ENCODE data around the gene IKZF2. TPM values are rescaled to one million over a fixed set of nuclear protein-coding genes. Genes with fewer than 3 reads are reported as not detected.
"Not testable (repeated sequence)": the region's sequence is repeated elsewhere in the genome, so short reads cannot be mapped to it uniquely, and the experiment has no call there.

IKZF2 gene
- total RNA-seq, 1 donor from 2014 or later, result 4.4 TPM

DNA sequence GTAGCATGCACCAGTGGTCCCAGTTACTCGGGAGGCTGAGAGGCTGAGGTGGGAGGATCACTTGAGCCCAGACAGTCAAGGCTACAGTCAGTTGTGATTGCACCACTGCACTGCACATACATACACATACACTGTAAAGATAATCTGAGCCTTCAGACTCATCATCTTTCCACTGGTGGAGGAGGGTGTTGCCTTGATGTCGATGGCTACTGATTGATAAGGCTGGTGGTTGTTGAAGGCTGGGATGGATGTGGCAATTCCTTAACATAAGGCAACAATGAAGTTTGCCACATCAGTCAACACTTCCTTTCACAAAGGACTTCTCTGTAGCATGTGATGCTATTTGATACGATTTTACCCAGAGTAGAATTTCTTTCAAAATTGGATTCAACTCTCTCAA, 118.8 kb downstream of the IKZF2 start:
- H3K36me3 ChIP-seq (ENCODE audit: control insufficient read depth, insufficient read depth, low read length), result no peaks in the 10 kb centered on the region
- no peak for TF ChIP-seq CTCF (IDR thresholded peaks at IDR 0.05; ENCODE audit: insufficient read depth, low read length, poor library complexity, severe bottlenecking)
- H3K27me3 ChIP-seq (ENCODE audit: control insufficient read depth, insufficient read depth, low read length), result no peaks in the 10 kb centered on the region
- no peak for DNase-seq (ENCODE audit: low read depth)
- H3K4me3 ChIP-seq (ENCODE audit: low read depth, low read length), result no peak overlapping the region

DNA sequence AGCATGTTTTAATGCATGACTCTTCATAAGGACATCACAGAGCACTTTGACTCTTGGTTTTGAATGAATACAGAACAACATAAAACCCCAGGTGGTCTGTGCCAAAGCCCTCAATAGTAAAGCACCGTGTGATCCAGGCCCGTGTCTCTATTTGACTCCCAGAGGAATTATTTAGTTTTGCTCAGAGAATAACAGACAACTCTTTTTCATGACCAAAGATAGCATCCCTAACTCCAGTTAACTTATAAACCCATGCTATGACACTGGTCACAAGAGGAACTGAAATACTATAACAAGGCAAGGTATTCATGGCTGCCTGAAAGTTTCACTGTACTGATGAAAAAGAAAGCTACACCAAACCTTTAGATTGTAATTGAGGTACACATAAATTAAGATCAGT, 128.4 kb downstream of the IKZF2 start:
- no peak for DNase-seq (ENCODE audit: low read depth)
- no peaks in the 10 kb centered on the region for H3K27me3 ChIP-seq (ENCODE audit: control insufficient read depth, insufficient read depth, low read length)
- no peaks in the 10 kb centered on the region for H3K36me3 ChIP-seq (ENCODE audit: control insufficient read depth, insufficient read depth, low read length)
- no peak overlapping the region for H3K4me3 ChIP-seq (ENCODE audit: low read depth, low read length)
- TF ChIP-seq CTCF (IDR thresholded peaks at IDR 0.05; ENCODE audit: insufficient read depth, low read length, poor library complexity, severe bottlenecking), result no peak

DNA sequence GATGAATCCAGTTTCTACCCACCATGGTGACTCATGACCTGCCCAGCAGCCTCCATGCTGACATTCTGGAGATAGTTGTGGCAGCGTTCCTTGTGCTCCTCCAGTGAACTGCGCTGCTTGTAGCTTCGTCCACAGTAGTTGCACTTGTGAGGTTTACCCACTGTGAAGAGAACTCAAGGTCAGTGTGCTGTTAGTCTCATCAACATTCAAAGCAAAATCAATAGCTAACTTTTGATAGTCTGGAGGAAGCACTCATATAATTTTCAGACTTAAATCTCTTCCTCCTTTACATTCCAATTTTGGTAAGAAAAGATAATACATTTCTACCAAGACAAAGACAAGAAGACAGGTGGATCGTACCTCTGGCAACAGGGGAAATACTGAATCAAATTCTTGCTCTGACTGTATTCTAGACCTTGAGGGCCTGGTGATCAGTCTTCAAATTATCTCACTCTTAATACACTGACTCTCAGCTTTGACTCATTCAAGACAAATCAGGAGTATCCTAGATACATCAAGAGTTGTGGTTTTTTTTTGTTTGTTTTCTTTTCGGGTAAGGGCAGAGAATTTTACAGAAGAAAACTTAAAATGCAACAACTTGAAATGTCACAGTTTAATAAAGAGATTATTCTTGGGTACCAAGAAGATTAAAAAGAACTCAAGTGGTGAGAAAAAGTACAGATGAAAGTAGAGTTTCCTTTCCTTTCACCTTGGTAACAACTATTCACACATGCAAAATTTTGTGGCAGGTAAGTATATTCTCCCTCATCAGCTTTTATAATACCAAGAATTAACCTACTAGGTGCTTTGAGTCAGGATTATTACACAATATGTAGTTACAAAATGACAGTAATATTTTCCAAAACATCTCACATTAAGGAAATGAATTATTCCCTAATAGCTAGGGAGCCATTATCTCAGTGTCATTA, 129.2 kb downstream of the IKZF2 start:
- Histone ChIP-seq H3K27me3 (ENCODE audit: control insufficient read depth, insufficient read depth, low read length) (no peaks in the 10 kb centered on the region), H3K36me3 (ENCODE audit: control insufficient read depth, insufficient read depth, low read length) (no peaks in the 10 kb centered on the region), H3K4me3 (ENCODE audit: low read depth, low read length) (no peak overlapping the region)
- TF ChIP-seq CTCF (IDR thresholded peaks at IDR 0.05; ENCODE audit: insufficient read depth, low read length, poor library complexity, severe bottlenecking), result no peak
- DNase-seq (ENCODE audit: low read depth), result no peak

DNA sequence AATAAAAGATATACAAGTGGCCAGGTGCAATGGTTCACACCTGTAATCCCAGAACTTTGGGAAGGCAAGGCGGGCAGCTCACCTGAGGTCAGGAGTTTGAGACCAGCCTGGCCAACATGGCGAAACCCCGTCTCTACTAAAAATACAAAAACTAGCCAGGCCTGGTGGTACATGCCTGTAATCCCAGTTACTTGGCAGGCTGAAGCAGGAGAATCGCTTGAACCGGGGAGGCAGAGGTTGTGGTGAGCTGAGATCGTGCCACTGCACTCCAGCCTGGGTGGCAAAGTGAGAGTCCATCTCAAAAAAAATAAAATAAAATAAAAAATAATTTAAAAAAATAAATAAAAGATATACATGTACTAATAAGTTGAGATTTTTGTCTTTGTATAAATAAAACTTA, 130.5 kb downstream of the IKZF2 start:
- H3K36me3 ChIP-seq (ENCODE audit: control insufficient read depth, insufficient read depth, low read length); H3K27me3 ChIP-seq (ENCODE audit: control insufficient read depth, insufficient read depth, low read length); DNase-seq (ENCODE audit: low read depth); H3K4me3 ChIP-seq (ENCODE audit: low read depth, low read length): not testable (repeated sequence)

GRCh38 chr2:213020268-213020667, 131.1 kb downstream of the IKZF2 start:
- Histone ChIP-seq H3K27me3 (ENCODE audit: control insufficient read depth, insufficient read depth, low read length) (no peaks in the 10 kb centered on the region), H3K36me3 (ENCODE audit: control insufficient read depth, insufficient read depth, low read length) (no peaks in the 10 kb centered on the region), H3K4me3 (ENCODE audit: low read depth, low read length) (no peak overlapping the region)
- no peak for TF ChIP-seq CTCF (IDR thresholded peaks at IDR 0.05; ENCODE audit: insufficient read depth, low read length, poor library complexity, severe bottlenecking)
- no peak for DNase-seq (ENCODE audit: low read depth)

GRCh38 chr2:213019368-213019767, 132.0 kb downstream of the IKZF2 start:
- no peak for TF ChIP-seq CTCF (IDR thresholded peaks at IDR 0.05; ENCODE audit: insufficient read depth, low read length, poor library complexity, severe bottlenecking)
- Histone ChIP-seq H3K27me3 (ENCODE audit: control insufficient read depth, insufficient read depth, low read length) (no peaks in the 10 kb centered on the region), H3K36me3 (ENCODE audit: control insufficient read depth, insufficient read depth, low read length) (no peaks in the 10 kb centered on the region), H3K4me3 (ENCODE audit: low read depth, low read length) (no peak overlapping the region)
- DNase-seq (ENCODE audit: low read depth), result no peak

All from kidney epithelial cell (primary cell).